GM19395 (cell line): ENCODE measurements around the gene FGF4.
"Not testable (repeated sequence)": the region's sequence is repeated elsewhere in the genome, so short reads cannot be mapped to it uniquely, and the experiment has no call there.

Source experiments
- ATAC-seq: cut with Tn5 transposase; IDR thresholded peaks from one replicate; pipeline ENCODE4 v1.9.1; 2021; ENCODE audit warnings: mild to moderate bottlenecking, moderate library complexity; ENCODE audit not compliant: unreplicated experiment

The FGF4 gene

GRCh38 chr11:69773626-69774353 lies 1.4 kb downstream of the FGF4 start:
- ATAC-seq = no peak

- ATAC-seq = no peak
These were observed 3.7 kb downstream of the FGF4 start for GRCh38 chr11:69771466-69771865.

GRCh38 chr11:69770540-69770939 lies 4.6 kb downstream of the FGF4 start:
- ATAC-seq = no peak

- no peak for ATAC-seq
These were observed 9.6 kb downstream of the FGF4 start for GRCh38 chr11:69765498-69765995.

- not testable (repeated sequence) for ATAC-seq
These were observed 10.2 kb downstream of the FGF4 start for GRCh38 chr11:69764918-69765317.

GRCh38 chr11:69760319-69760718 lies 14.8 kb downstream of the FGF4 start:
- no peak for ATAC-seq

GRCh38 chr11:69752890-69753289 lies 22.3 kb downstream of the FGF4 start:
- no peak for ATAC-seq

- ATAC-seq = no peak
These were observed 24.1 kb downstream of the FGF4 start for GRCh38 chr11:69750875-69751597.

GRCh38 chr11:69750108-69750850 lies 24.9 kb downstream of the FGF4 start:
- no peak for ATAC-seq

- ATAC-seq = no peak
These were observed 26.5 kb downstream of the FGF4 start for GRCh38 chr11:69748637-69749036.

GRCh38 chr11:69746752-69747742 lies 28.1 kb downstream of the FGF4 start:
- no peak for ATAC-seq

- ATAC-seq = no peak
These were observed 29.0 kb downstream of the FGF4 start for GRCh38 chr11:69746140-69746539.

- ATAC-seq = no peak
These were observed 29.9 kb downstream of the FGF4 start for GRCh38 chr11:69745201-69745600.

- ATAC-seq = no peak
These were observed 30.7 kb downstream of the FGF4 start for GRCh38 chr11:69744435-69744834.

GRCh38 chr11:69734841-69735240 lies 40.3 kb downstream of the FGF4 start:
- ATAC-seq = no peak

- ATAC-seq = no peak
These were observed 40.8 kb downstream of the FGF4 start for GRCh38 chr11:69734367-69734766.

- ATAC-seq = no peak
These were observed 42.2 kb downstream of the FGF4 start for GRCh38 chr11:69732910-69733309.

- no peak for ATAC-seq
These were observed 44.0 kb downstream of the FGF4 start for GRCh38 chr11:69731110-69731509.

GRCh38 chr11:69730500-69730899 lies 44.6 kb downstream of the FGF4 start:
- ATAC-seq = no peak

- no peak for ATAC-seq
These were observed 45.9 kb downstream of the FGF4 start for GRCh38 chr11:69729252-69729651.
